Left cardiac atrium (tissue), 4 donors: ENCODE results near the gene CDKN2AIP. TPM values are rescaled to one million over a fixed set of nuclear protein-coding genes. Genes with fewer than 3 reads are reported as not detected.
"Not testable (repeated sequence)": the region's sequence is repeated elsewhere in the genome, so short reads cannot be mapped to it uniquely, and the experiment has no call there.

Experiments
- ATAC-seq, 2 donors: fragments of 200-7000 bp; cut with Tn5 transposase; one replicate each; pipeline ENCODE4 v1.9.1; 2020; ENCODE audit warnings: mild to moderate bottlenecking in 2 of 2, moderate library complexity in 2 of 2
- DNase-seq: peaks from one replicate; pipeline ENCODE4 v3.0.0-alpha.2; 2020
- intact Hi-C, 2 donors: fragments of 100-400 bp; cut with DNase I; formaldehyde crosslinking; loops; one replicate each; pipeline versions ENCODE4 v1.14.1 to v1.15.1; 2022 to 2023
- total RNA-seq, 2 donors: library from RNA; stranded (reverse); fragmentation: NEBNext Ultra II Directional; extraction: Animal tissue kit (Norgen Biotek cat#: 25700); gene quantifications; one replicate each; pipeline ENCODE4 v1.2.1, GENCODE V29; 2021
- donor health status: DM: no; HTN: yes; CAD: no.
- donor health status: DM: no; HTN: yes; CAD: no; lungs with severe emphysema.
- donor health status: DM: yes; HTN: yes; CAD: no.
- donor health status: Dilated cardiomyopathy.

CDKN2AIP gene
- total RNA-seq, 2 donors from 2014 or later: 8.7 to 11.2 TPM

GRCh38 chr4:183409934-183410333 is 34.5 kb upstream of the CDKN2AIP start:
- ATAC-seq (no peak), DNase-seq (no peak)
- intact Hi-C loops: no loop called here

- no peak for ATAC-seq
- intact Hi-C loops: no loop called here
- no peak for DNase-seq
These were observed 33.1 kb upstream of the CDKN2AIP start for GRCh38 chr4:183411291-183411861.

GRCh38 chr4:183412821-183413220 is 31.6 kb upstream of the CDKN2AIP start:
- intact Hi-C loops: no loop called here
- ATAC-seq (no peak), DNase-seq (no peak)

- no peak for DNase-seq
- ATAC-seq: no peak
- intact Hi-C loops: no loop called here
These were observed 30.9 kb upstream of the CDKN2AIP start for GRCh38 chr4:183413234-183414200.

- intact Hi-C loops: no loop called here
- no peak for DNase-seq
- ATAC-seq: no peak
These were observed 27.3 kb upstream of the CDKN2AIP start for GRCh38 chr4:183416879-183417755.

- intact Hi-C loops: no loop called here
These were observed 21.3 kb upstream of the CDKN2AIP start for GRCh38 chr4:183422962-183423631.

GRCh38 chr4:183424109-183424744 is 20.2 kb upstream of the CDKN2AIP start:
- intact Hi-C loops: no loop called here
- ATAC-seq (no peak), DNase-seq (no peak)

More at GRCh38 chr4:183422962-183423631, 21.3 kb upstream of the CDKN2AIP start:
- no peak for ATAC-seq
- DNase-seq: no peak

- intact Hi-C loops: no loop called here
- ATAC-seq: no peak
- DNase-seq: no peak
These were observed 17.9 kb upstream of the CDKN2AIP start for GRCh38 chr4:183426507-183426906.

- intact Hi-C loops: no loop called here
- no peak for DNase-seq
- no peak for ATAC-seq
These were observed 14.9 kb upstream of the CDKN2AIP start for GRCh38 chr4:183429489-183429888.

- intact Hi-C loops: no loop called here
- ATAC-seq (peak in 1 of 2 donors; percentile 49), DNase-seq (peak; percentile 40)
These were observed 14.0 kb upstream of the CDKN2AIP start for GRCh38 chr4:183430317-183430993.

- intact Hi-C loops: no loop called here
- DNase-seq (no peak), ATAC-seq (no peak)
These were observed 13.5 kb upstream of the CDKN2AIP start for GRCh38 chr4:183430994-183431347.

GRCh38 chr4:183431614-183432013 is 12.8 kb upstream of the CDKN2AIP start:
- intact Hi-C loops: no loop called here
- DNase-seq (no peak), ATAC-seq (no peak)

GRCh38 chr4:183433183-183433582 is 11.3 kb upstream of the CDKN2AIP start:
- DNase-seq, ATAC-seq, intact Hi-C loops: not testable (repeated sequence)

- ATAC-seq (no peak), DNase-seq (no peak)
- intact Hi-C loops: no loop called here
These were observed 10.2 kb upstream of the CDKN2AIP start for GRCh38 chr4:183434264-183434663.

GRCh38 chr4:183434666-183435190 is 9.7 kb upstream of the CDKN2AIP start:
- no peak for DNase-seq
- no peak for ATAC-seq
- intact Hi-C loops: no loop called here

GRCh38 chr4:183435803-183436202 is 8.6 kb upstream of the CDKN2AIP start:
- DNase-seq (no peak), ATAC-seq (no peak)
- intact Hi-C loops: no loop called here

- DNase-seq (no peak), ATAC-seq (no peak)
- intact Hi-C loops: no loop called here
These were observed 8.0 kb upstream of the CDKN2AIP start for GRCh38 chr4:183436417-183436816.

- DNase-seq (no peak), ATAC-seq (no peak)
- intact Hi-C loops: no loop called here
These were observed 7.0 kb upstream of the CDKN2AIP start for GRCh38 chr4:183437452-183437851.
